ENCODE data around the gene EPAS1. TPM values are rescaled to one million over a fixed set of nuclear protein-coding genes. Genes with fewer than 3 reads are reported as not detected.

EPAS1 gene
- total and polyA plus RNA-seq, 2 of the 13 experiments (the other 11 are each of a cell fraction or from before 2014, with no cell fraction given) = 47.1 to 182 TPM

DNA sequence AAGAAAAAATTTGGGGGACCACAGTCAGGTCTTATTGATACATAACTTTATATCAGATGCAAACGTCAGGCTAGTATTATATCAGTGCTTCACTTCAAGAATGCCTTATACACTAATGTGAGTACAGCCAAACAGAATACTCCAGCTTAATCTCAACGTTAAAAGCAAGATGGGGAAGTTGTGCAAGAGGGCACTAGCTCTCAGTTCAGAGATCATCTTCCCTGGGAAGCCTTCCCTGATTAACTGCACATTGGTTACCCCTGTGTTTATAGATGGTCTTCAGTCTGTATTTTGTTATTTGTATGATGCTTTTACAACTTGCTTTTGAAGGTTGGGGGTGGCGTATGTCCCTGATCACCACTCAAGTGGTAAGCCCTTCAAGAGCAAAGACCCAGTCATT lies 11.4 kb downstream of the EPAS1 start (continued):
- TF ChIP-seq MEIS2 (CRISPR knock-in tag; IDR thresholded peaks at IDR 0.05) = no peak
- no peak for TF ChIP-seq AGO1 (IDR thresholded peaks at IDR 0.05; ENCODE audit: low read depth, low read length, poor library complexity, severe bottlenecking)
- TF ChIP-seq ZNF616 (CRISPR knock-in tag; IDR thresholded peaks at IDR 0.05; ENCODE audit: low read depth) = no peak
- no peak for TF ChIP-seq NKX3-1 (CRISPR knock-in tag; IDR thresholded peaks at IDR 0.05)
- no peak for TF ChIP-seq GTF3A (CRISPR knock-in tag; conservative IDR thresholded peaks at IDR 0.05)
- no peak for TF ChIP-seq TRIM24 (CRISPR knock-in tag; IDR thresholded peaks at IDR 0.05)
- TF ChIP-seq DNMT1 (CRISPR knock-in tag; IDR thresholded peaks at IDR 0.05) = no peak
- no peak for TF ChIP-seq ZNF75D (CRISPR knock-in tag; IDR thresholded peaks at IDR 0.05; ENCODE audit: borderline replicate concordance)
- TF ChIP-seq ISL2 (CRISPR knock-in tag; IDR thresholded peaks at IDR 0.05) = peak; percentile 86
- TF ChIP-seq CHCHD3 (CRISPR knock-in tag; IDR thresholded peaks at IDR 0.05) = no peak
- no peak for TF ChIP-seq REL (CRISPR knock-in tag; conservative IDR thresholded peaks at IDR 0.05)
- TF ChIP-seq NFKBIZ (CRISPR knock-in tag; IDR thresholded peaks at IDR 0.05) = 0 out of 2 replicates have a peak, but pooled peaks have one; percentile 25
- TF ChIP-seq KLF15 (CRISPR knock-in tag; IDR thresholded peaks at IDR 0.05; ENCODE audit: borderline replicate concordance) = no peak
- TF ChIP-seq ZNF776 (CRISPR knock-in tag; IDR thresholded peaks at IDR 0.05) = no peak
- TF ChIP-seq MIXL1 (CRISPR knock-in tag; IDR thresholded peaks at IDR 0.05) = peak; percentile 75
- TF ChIP-seq, protein P1, sequence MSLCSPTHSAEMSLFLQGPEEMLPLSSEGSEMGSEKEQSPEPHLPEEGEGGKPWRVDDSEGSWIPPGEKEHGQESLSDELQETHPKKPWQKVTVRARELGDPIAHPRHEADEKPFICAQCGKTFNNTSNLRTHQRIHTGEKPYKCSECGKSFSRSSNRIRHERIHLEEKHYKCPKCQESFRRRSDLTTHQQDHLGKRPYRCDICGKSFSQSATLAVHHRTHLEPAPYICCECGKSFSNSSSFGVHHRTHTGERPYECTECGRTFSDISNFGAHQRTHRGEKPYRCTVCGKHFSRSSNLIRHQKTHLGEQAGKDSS (CRISPR knock-in tag; IDR thresholded peaks at IDR 0.05; ENCODE audit: borderline replicate concordance, low read depth) = no peak
- no peak for TF ChIP-seq RFX5 (IDR thresholded peaks at IDR 0.05; ENCODE audit: low read depth, low read length)
- TF ChIP-seq IRX3 (CRISPR knock-in tag; IDR thresholded peaks at IDR 0.05; ENCODE audit: borderline replicate concordance, low read depth) = no peak
- TF ChIP-seq NCOA2 (CRISPR knock-in tag; IDR thresholded peaks at IDR 0.05) = peak; percentile 73
- TF ChIP-seq TOE1 (CRISPR knock-in tag; IDR thresholded peaks at IDR 0.05) = no peak
- TF ChIP-seq ZFY (CRISPR knock-in tag; IDR thresholded peaks at IDR 0.05) = no peak
- TF ChIP-seq, protein P2, sequence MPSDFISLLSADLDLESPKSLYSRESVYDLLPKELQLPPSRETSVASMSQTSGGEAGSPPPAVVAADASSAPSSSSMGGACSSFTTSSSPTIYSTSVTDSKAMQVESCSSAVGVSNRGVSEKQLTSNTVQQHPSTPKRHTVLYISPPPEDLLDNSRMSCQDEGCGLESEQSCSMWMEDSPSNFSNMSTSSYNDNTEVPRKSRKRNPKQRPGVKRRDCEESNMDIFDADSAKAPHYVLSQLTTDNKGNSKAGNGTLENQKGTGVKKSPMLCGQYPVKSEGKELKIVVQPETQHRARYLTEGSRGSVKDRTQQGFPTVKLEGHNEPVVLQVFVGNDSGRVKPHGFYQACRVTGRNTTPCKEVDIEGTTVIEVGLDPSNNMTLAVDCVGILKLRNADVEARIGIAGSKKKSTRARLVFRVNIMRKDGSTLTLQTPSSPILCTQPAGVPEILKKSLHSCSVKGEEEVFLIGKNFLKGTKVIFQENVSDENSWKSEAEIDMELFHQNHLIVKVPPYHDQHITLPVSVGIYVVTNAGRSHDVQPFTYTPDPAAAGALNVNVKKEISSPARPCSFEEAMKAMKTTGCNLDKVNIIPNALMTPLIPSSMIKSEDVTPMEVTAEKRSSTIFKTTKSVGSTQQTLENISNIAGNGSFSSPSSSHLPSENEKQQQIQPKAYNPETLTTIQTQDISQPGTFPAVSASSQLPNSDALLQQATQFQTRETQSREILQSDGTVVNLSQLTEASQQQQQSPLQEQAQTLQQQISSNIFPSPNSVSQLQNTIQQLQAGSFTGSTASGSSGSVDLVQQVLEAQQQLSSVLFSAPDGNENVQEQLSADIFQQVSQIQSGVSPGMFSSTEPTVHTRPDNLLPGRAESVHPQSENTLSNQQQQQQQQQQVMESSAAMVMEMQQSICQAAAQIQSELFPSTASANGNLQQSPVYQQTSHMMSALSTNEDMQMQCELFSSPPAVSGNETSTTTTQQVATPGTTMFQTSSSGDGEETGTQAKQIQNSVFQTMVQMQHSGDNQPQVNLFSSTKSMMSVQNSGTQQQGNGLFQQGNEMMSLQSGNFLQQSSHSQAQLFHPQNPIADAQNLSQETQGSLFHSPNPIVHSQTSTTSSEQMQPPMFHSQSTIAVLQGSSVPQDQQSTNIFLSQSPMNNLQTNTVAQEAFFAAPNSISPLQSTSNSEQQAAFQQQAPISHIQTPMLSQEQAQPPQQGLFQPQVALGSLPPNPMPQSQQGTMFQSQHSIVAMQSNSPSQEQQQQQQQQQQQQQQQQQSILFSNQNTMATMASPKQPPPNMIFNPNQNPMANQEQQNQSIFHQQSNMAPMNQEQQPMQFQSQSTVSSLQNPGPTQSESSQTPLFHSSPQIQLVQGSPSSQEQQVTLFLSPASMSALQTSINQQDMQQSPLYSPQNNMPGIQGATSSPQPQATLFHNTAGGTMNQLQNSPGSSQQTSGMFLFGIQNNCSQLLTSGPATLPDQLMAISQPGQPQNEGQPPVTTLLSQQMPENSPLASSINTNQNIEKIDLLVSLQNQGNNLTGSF (CRISPR knock-in tag; IDR thresholded peaks at IDR 0.05) = no peak
- no peak for TF ChIP-seq MTF2 (CRISPR knock-in tag; IDR thresholded peaks at IDR 0.05; ENCODE audit: borderline replicate concordance)
- TF ChIP-seq, protein P3, sequence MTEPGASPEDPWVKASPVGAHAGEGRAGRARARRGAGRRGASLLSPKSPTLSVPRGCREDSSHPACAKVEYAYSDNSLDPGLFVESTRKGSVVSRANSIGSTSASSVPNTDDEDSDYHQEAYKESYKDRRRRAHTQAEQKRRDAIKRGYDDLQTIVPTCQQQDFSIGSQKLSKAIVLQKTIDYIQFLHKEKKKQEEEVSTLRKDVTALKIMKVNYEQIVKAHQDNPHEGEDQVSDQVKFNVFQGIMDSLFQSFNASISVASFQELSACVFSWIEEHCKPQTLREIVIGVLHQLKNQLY (CRISPR knock-in tag; IDR thresholded peaks at IDR 0.05) = peak; percentile 38; the same call in 1 of the 2 replicates
- peak; percentile 35; the same call in 1 of the 2 replicates for TF ChIP-seq SIX4 (CRISPR knock-in tag; IDR thresholded peaks at IDR 0.05)
- no peak for TF ChIP-seq NFKB2 (CRISPR knock-in tag; IDR thresholded peaks at IDR 0.05; ENCODE audit: borderline replicate concordance)
- TF ChIP-seq FOXA1 (IDR thresholded peaks at IDR 0.05) = no peak
- TF ChIP-seq FOXA1 (CRISPR knock-in tag; IDR thresholded peaks at IDR 0.05) = no peak; the same call in 1 of the 2 replicates
